Endothelial cell of umbilical vein (primary cell): ENCODE measurements around the gene KHDC3L.

ENCODE experiments used
- EZH2 ChIP-seq: IDR thresholded peaks from 2 replicates; pipeline ENCODE4 v1.6.1; 2012; ENCODE audit warnings: borderline replicate concordance, low read depth, mild to moderate bottlenecking, moderate library complexity, low read length, inconsistent platforms; ENCODE audit not compliant: severe bottlenecking
- FOS ChIP-seq: IDR thresholded peaks from 2 replicates; pipeline ENCODE4 v1.6.1; 2011; ENCODE audit warnings: mild to moderate bottlenecking, low read length, moderate library complexity, borderline replicate concordance; ENCODE audit not compliant: insufficient read depth
- POLR2A ChIP-seq: IDR thresholded peaks from 2 replicates; pipeline ENCODE4 v1.6.1; 2012; ENCODE audit warnings: low read depth, mild to moderate bottlenecking, control low read depth, low read length
- POLR2AphosphoS5 ChIP-seq: IDR thresholded peaks from 2 replicates; pipeline ENCODE4 v1.6.1; 2012; ENCODE audit warnings: low read depth, mild to moderate bottlenecking, control low read depth, low read length, moderate library complexity; ENCODE audit not compliant: insufficient read depth
- TF ChIP-seq, protein P1 (sequence below), 2 donors: IDR thresholded peaks; 1 replicate in 1 of 2; 2 replicates in 1 of 2; pipeline ENCODE4 v1.5.1; 2011; ENCODE audit warnings: low read length in 2 of 2, mild to moderate bottlenecking in 2 of 2, moderate library complexity in 2 of 2, control low read depth in 1 of 2, inconsistent platforms in 1 of 2, low read depth in 1 of 2; ENCODE audit not compliant: insufficient read depth in 1 of 2; ENCODE audit errors: extremely low read depth in 1 of 2
- TF ChIP-seq, protein P2 (sequence below): IDR thresholded peaks from 2 replicates; pipeline ENCODE4 v1.6.1; 2011; ENCODE audit not compliant: insufficient read depth, insufficient read length

DNA sequence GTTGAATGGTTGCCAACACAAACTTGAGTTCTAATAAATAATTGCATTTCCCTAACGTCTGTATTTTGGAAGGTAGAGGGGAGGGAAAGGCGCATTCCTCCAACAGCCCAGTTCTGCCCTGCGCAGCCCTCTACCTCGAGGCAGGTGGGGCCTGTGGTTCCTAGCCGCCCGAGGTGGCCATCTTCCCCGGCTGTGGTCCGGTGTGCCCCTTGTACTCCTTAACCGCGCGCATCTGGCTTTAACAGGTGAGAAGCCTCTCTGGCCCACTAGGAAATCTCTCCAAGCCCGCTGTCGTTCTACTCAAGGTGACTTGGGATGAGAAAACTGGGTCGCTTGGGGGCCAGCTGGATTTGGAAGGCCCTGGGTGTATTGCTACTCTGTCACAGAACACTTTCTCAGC is 1.7 kb downstream of the KHDC3L start:
- TF ChIP-seq POLR2AphosphoS5 (no peak), FOS (no peak), POLR2A (no peak), EZH2 (no peak)
- TF ChIP-seq, protein P1, sequence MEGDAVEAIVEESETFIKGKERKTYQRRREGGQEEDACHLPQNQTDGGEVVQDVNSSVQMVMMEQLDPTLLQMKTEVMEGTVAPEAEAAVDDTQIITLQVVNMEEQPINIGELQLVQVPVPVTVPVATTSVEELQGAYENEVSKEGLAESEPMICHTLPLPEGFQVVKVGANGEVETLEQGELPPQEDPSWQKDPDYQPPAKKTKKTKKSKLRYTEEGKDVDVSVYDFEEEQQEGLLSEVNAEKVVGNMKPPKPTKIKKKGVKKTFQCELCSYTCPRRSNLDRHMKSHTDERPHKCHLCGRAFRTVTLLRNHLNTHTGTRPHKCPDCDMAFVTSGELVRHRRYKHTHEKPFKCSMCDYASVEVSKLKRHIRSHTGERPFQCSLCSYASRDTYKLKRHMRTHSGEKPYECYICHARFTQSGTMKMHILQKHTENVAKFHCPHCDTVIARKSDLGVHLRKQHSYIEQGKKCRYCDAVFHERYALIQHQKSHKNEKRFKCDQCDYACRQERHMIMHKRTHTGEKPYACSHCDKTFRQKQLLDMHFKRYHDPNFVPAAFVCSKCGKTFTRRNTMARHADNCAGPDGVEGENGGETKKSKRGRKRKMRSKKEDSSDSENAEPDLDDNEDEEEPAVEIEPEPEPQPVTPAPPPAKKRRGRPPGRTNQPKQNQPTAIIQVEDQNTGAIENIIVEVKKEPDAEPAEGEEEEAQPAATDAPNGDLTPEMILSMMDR (IDR thresholded peaks at IDR 0.05; ENCODE audit: extremely low read depth in 1 of 2, insufficient read depth in 1 of 2, low read depth in 1 of 2, low read length in 2 of 2): no peak
- TF ChIP-seq, protein P2, sequence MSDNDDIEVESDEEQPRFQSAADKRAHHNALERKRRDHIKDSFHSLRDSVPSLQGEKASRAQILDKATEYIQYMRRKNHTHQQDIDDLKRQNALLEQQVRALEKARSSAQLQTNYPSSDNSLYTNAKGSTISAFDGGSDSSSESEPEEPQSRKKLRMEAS: no peak
